HG02885 (cell line): Measurements from ENCODE around the gene TNPO3.
"Not testable (repeated sequence)": the region's sequence is repeated elsewhere in the genome, so short reads cannot be mapped to it uniquely, and the experiment has no call there.

Experiments used
- ATAC-seq: cut with Tn5 transposase; IDR thresholded peaks from one replicate; pipeline ENCODE4 v1.9.1; 2021; ENCODE audit warnings: mild to moderate bottlenecking; ENCODE audit not compliant: unreplicated experiment, poor library complexity

Gene TNPO3

GRCh38 chr7:129017933-129018538 lies 36.9 kb downstream of the TNPO3 start:
- ATAC-seq, result peak; percentile 78

GRCh38 chr7:129017264-129017663 lies 37.6 kb downstream of the TNPO3 start:
- no peak for ATAC-seq

GRCh38 chr7:129014501-129015101 lies 40.3 kb downstream of the TNPO3 start:
- no peak for ATAC-seq

GRCh38 chr7:129013048-129013724 lies 41.7 kb downstream of the TNPO3 start:
- no peak for ATAC-seq

- no peak for ATAC-seq
Measured at GRCh38 chr7:129012641-129013040, 42.3 kb downstream of the TNPO3 start.

GRCh38 chr7:129010075-129010474 lies 44.8 kb downstream of the TNPO3 start:
- no peak for ATAC-seq

GRCh38 chr7:129009437-129009836 lies 45.5 kb downstream of the TNPO3 start:
- ATAC-seq, result peak; percentile 72

- ATAC-seq, result peak; percentile 48
Measured at GRCh38 chr7:129008645-129009414, 46.1 kb downstream of the TNPO3 start.

- no peak for ATAC-seq
Measured at GRCh38 chr7:129007572-129007971, 47.3 kb downstream of the TNPO3 start.

GRCh38 chr7:129006636-129007414 lies 48.1 kb downstream of the TNPO3 start:
- ATAC-seq, result no peak

- ATAC-seq, result no peak
Measured at GRCh38 chr7:129005186-129005585, 49.7 kb downstream of the TNPO3 start.

- no peak for ATAC-seq
Measured at GRCh38 chr7:128997181-128997580, 57.7 kb downstream of the TNPO3 start.

- ATAC-seq, result not testable (repeated sequence)
Measured at GRCh38 chr7:128994560-128994959, 60.4 kb downstream of the TNPO3 start.

- ATAC-seq, result no peak
Measured at GRCh38 chr7:128993419-128993818, 61.5 kb downstream of the TNPO3 start.

GRCh38 chr7:128989961-128990360 lies 65.0 kb downstream of the TNPO3 start:
- ATAC-seq, result no peak

GRCh38 chr7:128988372-128988771 lies 66.5 kb downstream of the TNPO3 start:
- ATAC-seq, result no peak

GRCh38 chr7:128986609-128987008 lies 68.3 kb downstream of the TNPO3 start:
- ATAC-seq, result no peak

- no peak for ATAC-seq
Measured at GRCh38 chr7:128985660-128986059, 69.3 kb downstream of the TNPO3 start.

- ATAC-seq, result no peak
Measured at GRCh38 chr7:128982105-128982504, 72.8 kb downstream of the TNPO3 start.

GRCh38 chr7:128974241-128974934 lies 80.5 kb downstream of the TNPO3 start:
- no peak for ATAC-seq
